Stimulated activated CD8-positive, alpha-beta memory T cell treated with anti-CD3 and anti-CD28 coated beads, Interleukin-4, amount 100 ng/mL, for 4 hours (primary cell): ENCODE results near the gene SPRR1A.
"Not testable (repeated sequence)": the region's sequence is repeated elsewhere in the genome, so short reads cannot be mapped to it uniquely, and the experiment has no call there.

Experiments
- DNase-seq, 2 donors: peaks; one replicate each; pipeline ENCODE4 v3.0.0-alpha.2; 2020; ENCODE audit warnings: low read depth in 2 of 2, low spot score in 1 of 2

Gene SPRR1A

GRCh38 chr1:152972196-152972886 lies 11.5 kb upstream of the SPRR1A start:
- DNase-seq: no peak

DNA sequence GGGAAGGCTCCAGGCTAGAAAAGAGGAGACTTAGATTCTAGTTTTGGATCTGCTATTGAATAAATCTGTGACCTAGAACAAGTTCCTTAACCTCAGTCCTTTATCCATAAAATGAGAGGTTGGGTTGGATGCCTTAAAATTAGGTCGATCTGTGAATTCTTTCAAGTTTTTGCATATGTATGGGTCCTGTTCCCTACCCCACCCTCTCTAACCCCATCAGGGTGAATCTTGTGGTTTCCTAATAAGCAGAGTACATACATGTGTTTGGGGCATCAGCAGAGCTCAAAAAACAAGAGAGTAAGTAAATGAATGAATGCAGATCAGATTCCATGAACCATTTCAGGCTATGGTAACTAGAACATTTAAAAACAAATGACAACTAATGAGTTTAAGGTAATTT lies 7.2 kb upstream of the SPRR1A start:
- no peak for DNase-seq

- no peak for DNase-seq
These were observed 6.3 kb upstream of the SPRR1A start for GRCh38 chr1:152977614-152978013.

DNA sequence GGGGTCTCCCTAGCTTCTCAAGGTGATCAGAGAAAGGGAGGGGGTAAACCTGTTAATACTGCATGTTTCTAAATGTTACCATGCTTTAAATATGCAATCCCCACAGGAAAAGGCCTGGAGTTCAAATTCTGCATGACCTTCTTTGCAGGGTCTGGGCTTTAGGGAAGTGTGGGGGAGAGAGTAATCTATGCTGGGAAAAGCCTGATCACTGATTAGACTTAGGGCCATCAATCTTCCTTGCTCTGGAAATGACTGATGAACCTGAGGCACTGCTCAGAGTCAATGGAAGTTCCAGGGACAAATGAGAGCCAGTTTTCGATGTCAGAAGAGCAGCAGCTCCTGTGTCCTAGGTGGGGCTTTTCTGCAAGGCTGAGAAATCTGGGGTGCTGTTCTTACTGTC lies 3.2 kb upstream of the SPRR1A start:
- DNase-seq: no peak

GRCh38 chr1:152981146-152981871 lies 2.6 kb upstream of the SPRR1A start:
- no peak for DNase-seq

DNA sequence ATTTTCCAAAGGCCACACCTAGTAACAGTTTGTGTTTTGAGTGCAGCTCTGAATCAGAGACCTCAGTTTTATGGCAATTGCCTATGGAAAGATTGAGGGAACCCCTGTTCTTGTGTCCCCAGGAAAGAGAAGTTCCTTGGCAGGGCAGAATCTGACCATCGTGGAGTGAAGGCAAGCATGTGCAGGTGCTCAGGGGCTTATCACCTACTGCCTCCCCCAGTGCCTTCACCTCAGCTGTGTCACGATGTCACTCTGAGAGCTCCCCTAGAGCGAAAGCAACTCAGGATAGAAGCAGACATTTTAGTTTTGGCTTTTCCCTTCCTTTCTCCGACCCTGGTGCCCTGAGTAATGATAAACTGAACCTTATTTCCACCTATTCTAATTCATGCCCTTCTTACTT lies 1.8 kb upstream of the SPRR1A start:
- DNase-seq: no peak

- no peak for DNase-seq
These were observed 647 bp upstream of the SPRR1A start for GRCh38 chr1:152983234-152983633.

DNA sequence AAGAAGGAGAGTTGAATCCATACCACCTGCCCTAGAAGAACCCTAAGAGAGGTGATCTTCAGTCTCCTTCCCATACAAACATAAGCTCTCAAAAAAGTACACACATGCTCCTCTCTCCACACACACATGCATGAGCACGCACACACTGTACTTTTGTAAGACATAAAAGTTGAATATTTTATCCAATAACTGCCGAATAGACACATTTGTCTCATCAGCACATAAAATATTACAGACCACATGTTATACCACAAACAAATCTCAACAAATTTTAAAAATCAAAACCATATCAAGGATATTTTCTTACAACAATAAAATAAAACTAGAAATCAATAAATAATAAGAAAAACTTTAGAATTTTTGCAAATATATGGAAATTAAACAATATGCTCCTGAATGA lies 2.7 kb downstream of the SPRR1A start:
- no peak for DNase-seq

GRCh38 chr1:152993186-152993585 lies 9.3 kb downstream of the SPRR1A start:
- no peak for DNase-seq

DNA sequence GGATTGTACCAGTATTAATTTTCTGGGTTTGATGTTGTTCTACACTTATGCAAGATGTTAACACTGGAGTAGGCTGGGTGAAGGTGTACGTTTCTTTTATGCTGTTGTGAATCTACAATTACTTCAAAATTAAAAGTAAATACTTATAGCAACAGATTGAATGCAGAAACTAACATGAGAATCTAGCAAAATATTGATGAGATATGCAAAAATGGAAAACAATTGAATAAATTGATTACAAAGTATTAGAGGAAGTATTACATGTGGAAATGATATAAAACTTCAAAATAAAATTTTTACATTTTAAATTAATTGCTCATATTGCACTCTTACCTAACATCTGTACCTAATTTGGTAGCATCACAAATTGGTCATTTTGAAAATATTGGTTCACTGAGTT lies 12.0 kb downstream of the SPRR1A start:
- no peak for DNase-seq

- no peak for DNase-seq
These were observed 12.9 kb downstream of the SPRR1A start for GRCh38 chr1:152996633-152997400.

DNA sequence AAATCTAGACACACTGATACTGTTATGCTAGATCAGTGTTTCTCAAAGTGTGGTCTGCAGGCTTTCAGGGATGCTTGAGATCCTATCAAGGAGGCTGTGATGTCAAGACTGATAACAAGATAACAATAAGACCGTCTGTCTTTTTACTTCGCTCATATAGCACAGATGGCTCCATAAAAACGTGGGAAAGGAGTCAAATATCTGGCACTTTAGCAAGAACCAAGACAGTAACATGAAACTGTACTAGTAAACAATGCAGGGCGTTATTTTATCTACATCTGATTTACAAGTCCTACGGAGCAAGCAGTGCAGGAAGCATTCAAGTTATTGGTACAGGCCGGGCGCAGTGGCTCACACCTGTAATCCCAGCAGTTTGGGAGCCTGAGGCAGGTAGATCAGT lies 14.0 kb downstream of the SPRR1A start:
- DNase-seq: no peak

DNA sequence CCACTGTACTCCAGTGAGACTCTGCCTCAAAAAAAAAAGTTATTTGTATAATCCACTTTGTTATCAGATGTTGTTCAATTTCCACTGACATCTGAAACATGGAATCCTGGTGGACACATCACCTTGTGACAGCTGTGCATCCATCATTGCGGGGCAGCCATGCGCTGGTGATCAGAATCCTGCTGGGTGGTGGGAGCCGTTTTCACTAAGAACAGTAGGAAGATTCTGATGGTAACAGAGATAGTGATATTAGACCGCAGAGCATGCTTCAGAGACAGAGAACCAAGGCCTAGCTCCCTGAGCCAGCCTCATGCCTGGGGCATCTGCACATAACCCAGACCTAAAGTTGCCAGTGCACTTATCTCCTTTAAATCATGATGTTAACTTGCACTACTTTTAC lies 14.6 kb downstream of the SPRR1A start:
- DNase-seq: no peak

DNA sequence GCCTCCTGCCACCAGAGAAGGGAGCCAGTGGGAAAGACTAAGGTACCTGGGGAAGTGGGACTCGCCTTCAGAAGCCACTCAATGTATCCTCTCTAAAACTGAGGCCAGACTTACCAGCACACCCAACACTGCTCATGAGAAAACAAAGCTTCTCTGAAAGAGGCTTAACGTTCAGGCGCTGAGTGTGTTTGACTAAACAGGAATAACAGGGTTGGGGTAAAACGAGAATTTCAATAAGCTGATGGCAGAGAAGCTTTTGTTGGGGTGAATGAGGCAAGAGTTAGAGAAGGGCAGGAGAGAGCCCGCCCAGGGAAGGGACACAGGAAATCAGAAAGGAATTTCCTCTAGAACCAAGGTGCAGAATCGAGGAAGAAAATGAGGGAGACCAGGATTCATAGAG lies 15.9 kb downstream of the SPRR1A start:
- no peak for DNase-seq

GRCh38 chr1:153000294-153000693 lies 16.4 kb downstream of the SPRR1A start:
- no peak for DNase-seq

DNA sequence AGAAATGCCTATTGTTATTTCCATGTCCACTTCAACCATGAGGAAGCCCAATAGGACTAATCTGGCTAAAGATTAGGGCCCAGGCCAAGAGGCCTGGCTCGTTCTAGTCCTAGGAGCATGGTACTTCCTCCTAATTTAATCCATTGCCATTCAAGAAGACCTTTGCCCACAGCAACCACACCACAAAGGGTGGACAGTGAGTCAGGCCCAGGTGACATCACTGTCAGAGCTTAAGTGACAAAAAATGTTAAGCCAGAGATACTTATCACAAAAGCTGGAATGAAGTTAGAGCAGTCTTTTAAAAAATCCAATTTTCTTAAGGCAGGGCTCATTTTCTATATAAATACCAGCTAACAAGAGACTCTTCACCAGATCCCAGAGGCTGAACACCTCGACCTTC lies 17.5 kb downstream of the SPRR1A start, which contains the start of gene SPRR3:
SPRR3 (plus strand) TSS at position 368 of the 400 bp plus-strand sequence. CDS start 1,272 bp downstream, outside the sequence.
- no peak for DNase-seq

DNA sequence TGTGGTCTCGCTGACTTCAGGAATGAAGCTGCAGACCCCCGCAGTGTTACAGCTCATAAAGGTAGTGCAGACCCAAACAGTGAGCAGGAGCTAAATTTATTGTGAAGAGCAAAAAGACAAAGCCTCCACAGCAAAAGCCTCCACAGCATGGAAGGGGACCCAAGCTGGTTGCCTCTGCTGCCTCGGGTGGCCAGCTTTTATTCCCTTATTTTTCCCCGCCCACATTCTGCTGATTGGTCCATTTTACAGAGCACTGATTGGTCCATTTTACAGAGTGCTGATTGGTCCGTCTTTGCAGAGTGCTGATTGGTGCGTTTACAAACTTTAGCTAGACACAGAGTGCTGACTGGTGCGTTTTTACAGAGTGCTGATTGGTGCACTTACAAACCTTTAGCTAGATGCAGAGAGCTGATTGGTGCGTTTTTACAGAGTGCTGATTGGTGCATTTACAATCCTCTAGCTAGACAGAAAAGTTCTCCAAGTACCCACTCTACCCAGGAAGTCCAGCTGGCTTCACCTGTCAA lies 27.4 kb downstream of the SPRR1A start:
- not testable (repeated sequence) for DNase-seq

- DNase-seq: not testable (repeated sequence)
These were observed 37.9 kb downstream of the SPRR1A start for GRCh38 chr1:153021829-153022228.

- DNase-seq: not testable (repeated sequence)
These were observed 38.5 kb downstream of the SPRR1A start for GRCh38 chr1:153022340-153022739.

GRCh38 chr1:153023109-153023508 lies 39.2 kb downstream of the SPRR1A start:
- no peak for DNase-seq

DNA sequence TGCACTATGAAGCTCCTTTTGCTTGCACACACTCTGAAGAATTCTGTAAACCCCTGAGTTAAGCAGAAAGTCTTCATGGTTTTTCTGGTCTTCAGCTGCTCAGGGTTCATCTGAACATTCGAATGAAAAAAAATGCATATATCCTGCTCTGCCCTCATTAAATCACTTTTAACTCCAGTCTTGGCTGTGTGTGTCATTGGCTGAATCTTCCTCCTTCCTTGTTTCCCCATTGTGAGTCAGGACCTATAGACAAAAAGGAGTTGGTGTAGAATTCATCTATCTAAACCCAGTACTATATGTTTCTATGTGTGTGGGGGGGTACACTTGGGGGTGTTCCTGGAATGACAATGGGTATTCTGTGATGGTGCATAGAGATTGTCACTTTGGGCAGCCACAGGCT lies 40.5 kb downstream of the SPRR1A start:
- no peak for DNase-seq

GRCh38 chr1:153025797-153026196 lies 41.9 kb downstream of the SPRR1A start:
- DNase-seq: no peak
